Measurements from ENCODE around the gene RAD9A.

RAD9A gene

GRCh38 chr11:67356864-67357561 lies 34.8 kb upstream of the RAD9A start:
- ATAC-seq = peak; percentile 38
- TF ChIP-seq ZFP3 (CRISPR knock-in tag; IDR thresholded peaks at IDR 0.05) (no peak), ZNF70 (CRISPR knock-in tag; IDR thresholded peaks at IDR 0.05) (peak; percentile 68; the same call in 1 of the 2 replicates), RARB (CRISPR knock-in tag; IDR thresholded peaks at IDR 0.05) (no peak), ESRRG (CRISPR knock-in tag; IDR thresholded peaks at IDR 0.05) (no peak)

DNA sequence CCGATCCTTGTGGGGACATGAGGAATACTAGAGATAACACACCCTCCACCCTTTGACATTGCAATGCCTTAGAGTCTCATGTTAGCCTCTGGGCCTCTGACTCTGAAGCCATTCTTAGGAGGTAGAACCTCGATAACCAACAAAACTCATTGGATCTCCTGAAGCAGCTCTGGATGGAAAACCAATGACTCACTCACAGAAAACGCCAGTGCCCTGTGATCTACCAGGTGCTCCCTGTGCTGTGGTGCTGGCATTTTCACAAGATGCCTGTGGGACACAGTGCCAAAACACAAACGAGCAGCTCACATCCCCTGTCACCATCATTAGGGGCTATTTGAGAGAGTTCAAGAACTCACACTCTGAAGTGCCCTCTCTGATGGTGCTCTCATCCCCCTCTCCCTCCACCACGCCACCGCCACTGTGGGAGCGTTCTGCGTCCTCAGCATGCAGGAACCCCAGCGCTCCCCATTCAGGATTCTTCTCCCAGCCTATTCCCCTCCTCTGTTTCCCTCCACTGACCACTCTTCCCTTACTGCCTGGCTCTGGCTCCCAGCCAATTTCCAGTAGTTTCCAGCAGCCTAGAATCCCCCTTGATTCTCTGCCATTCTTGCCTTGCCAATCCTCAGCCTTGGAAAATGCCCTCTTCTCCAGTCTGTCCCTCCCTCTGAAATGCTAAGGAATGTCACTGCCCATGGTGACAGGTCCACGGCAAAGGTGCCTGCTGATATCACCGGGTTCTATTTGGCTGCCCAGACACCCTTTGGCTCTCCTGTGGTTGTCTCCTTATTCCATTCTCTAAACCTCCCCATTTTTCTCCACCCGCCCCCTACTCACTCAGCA lies 33.7 kb upstream of the RAD9A start:
- ATAC-seq = peak; percentile 13
- TF ChIP-seq TOX (CRISPR knock-in tag; IDR thresholded peaks at IDR 0.05; ENCODE audit: borderline replicate concordance) (no peak), ZNF70 (CRISPR knock-in tag; IDR thresholded peaks at IDR 0.05) (no peak), TCF4 (CRISPR knock-in tag; IDR thresholded peaks at IDR 0.05; ENCODE audit: borderline replicate concordance) (no peak), PPARA (CRISPR knock-in tag; IDR thresholded peaks at IDR 0.05; ENCODE audit: borderline replicate concordance) (no peak), ZFP3 (CRISPR knock-in tag; IDR thresholded peaks at IDR 0.05) (no peak), BACH2 (CRISPR knock-in tag; IDR thresholded peaks at IDR 0.05; ENCODE audit: borderline replicate concordance) (no peak), ZFP30 (CRISPR knock-in tag; IDR thresholded peaks at IDR 0.05) (no peak), ISL1 (CRISPR knock-in tag; IDR thresholded peaks at IDR 0.05) (no peak), CSDC2 (CRISPR knock-in tag; IDR thresholded peaks at IDR 0.05) (no peak)
- TF ChIP-seq, protein P1, sequence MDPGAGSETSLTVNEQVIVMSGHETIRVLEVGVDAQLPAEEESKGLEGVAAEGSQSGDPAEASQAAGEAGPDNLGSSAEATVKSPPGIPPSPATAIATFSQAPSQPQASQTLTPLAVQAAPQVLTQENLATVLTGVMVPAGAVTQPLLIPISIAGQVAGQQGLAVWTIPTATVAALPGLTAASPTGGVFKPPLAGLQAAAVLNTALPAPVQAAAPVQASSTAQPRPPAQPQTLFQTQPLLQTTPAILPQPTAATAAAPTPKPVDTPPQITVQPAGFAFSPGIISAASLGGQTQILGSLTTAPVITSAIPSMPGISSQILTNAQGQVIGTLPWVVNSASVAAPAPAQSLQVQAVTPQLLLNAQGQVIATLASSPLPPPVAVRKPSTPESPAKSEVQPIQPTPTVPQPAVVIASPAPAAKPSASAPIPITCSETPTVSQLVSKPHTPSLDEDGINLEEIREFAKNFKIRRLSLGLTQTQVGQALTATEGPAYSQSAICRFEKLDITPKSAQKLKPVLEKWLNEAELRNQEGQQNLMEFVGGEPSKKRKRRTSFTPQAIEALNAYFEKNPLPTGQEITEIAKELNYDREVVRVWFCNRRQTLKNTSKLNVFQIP (CRISPR knock-in tag; IDR thresholded peaks at IDR 0.05; ENCODE audit: borderline replicate concordance, low read depth) = no peak
- TF ChIP-seq, protein P2, sequence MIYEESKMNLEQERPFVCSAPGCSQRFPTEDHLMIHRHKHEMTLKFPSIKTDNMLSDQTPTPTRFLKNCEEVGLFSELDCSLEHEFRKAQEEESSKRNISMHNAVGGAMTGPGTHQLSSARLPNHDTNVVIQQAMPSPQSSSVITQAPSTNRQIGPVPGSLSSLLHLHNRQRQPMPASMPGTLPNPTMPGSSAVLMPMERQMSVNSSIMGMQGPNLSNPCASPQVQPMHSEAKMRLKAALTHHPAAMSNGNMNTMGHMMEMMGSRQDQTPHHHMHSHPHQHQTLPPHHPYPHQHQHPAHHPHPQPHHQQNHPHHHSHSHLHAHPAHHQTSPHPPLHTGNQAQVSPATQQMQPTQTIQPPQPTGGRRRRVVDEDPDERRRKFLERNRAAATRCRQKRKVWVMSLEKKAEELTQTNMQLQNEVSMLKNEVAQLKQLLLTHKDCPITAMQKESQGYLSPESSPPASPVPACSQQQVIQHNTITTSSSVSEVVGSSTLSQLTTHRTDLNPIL (CRISPR knock-in tag; IDR thresholded peaks at IDR 0.05; ENCODE audit: low read depth) = no peak
- TF ChIP-seq, protein P3, sequence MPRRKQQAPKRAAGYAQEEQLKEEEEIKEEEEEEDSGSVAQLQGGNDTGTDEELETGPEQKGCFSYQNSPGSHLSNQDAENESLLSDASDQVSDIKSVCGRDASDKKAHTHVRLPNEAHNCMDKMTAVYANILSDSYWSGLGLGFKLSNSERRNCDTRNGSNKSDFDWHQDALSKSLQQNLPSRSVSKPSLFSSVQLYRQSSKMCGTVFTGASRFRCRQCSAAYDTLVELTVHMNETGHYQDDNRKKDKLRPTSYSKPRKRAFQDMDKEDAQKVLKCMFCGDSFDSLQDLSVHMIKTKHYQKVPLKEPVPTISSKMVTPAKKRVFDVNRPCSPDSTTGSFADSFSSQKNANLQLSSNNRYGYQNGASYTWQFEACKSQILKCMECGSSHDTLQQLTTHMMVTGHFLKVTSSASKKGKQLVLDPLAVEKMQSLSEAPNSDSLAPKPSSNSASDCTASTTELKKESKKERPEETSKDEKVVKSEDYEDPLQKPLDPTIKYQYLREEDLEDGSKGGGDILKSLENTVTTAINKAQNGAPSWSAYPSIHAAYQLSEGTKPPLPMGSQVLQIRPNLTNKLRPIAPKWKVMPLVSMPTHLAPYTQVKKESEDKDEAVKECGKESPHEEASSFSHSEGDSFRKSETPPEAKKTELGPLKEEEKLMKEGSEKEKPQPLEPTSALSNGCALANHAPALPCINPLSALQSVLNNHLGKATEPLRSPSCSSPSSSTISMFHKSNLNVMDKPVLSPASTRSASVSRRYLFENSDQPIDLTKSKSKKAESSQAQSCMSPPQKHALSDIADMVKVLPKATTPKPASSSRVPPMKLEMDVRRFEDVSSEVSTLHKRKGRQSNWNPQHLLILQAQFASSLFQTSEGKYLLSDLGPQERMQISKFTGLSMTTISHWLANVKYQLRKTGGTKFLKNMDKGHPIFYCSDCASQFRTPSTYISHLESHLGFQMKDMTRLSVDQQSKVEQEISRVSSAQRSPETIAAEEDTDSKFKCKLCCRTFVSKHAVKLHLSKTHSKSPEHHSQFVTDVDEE (CRISPR knock-in tag; IDR thresholded peaks at IDR 0.05) = no peak

GRCh38 chr11:67364169-67364568 lies 27.6 kb upstream of the RAD9A start:
- no peak for ATAC-seq
- TF ChIP-seq RARB (CRISPR knock-in tag; IDR thresholded peaks at IDR 0.05) = no peak
- no peak for TF ChIP-seq ESRRG (CRISPR knock-in tag; IDR thresholded peaks at IDR 0.05)
- no peak for TF ChIP-seq ISL1 (CRISPR knock-in tag; IDR thresholded peaks at IDR 0.05)
- TF ChIP-seq ZNF8 (CRISPR knock-in tag; IDR thresholded peaks at IDR 0.05) = no peak
- TF ChIP-seq ZNF70 (CRISPR knock-in tag; IDR thresholded peaks at IDR 0.05) = no peak
- no peak for TF ChIP-seq PATZ1 (CRISPR knock-in tag; IDR thresholded peaks at IDR 0.05; ENCODE audit: borderline replicate concordance)
- TF ChIP-seq, protein P3 (CRISPR knock-in tag; IDR thresholded peaks at IDR 0.05) = no peak
- TF ChIP-seq CSDC2 (CRISPR knock-in tag; IDR thresholded peaks at IDR 0.05) = no peak
- no peak for TF ChIP-seq CSRNP3 (CRISPR knock-in tag; IDR thresholded peaks at IDR 0.05)
- TF ChIP-seq OSR1 (CRISPR knock-in tag; IDR thresholded peaks at IDR 0.05) = no peak
- TF ChIP-seq, protein P2 (CRISPR knock-in tag; IDR thresholded peaks at IDR 0.05; ENCODE audit: low read depth) = no peak
- no peak for TF ChIP-seq ARNTL (CRISPR knock-in tag; IDR thresholded peaks at IDR 0.05; ENCODE audit: borderline replicate concordance, low read depth)
- no peak for TF ChIP-seq BACH2 (CRISPR knock-in tag; IDR thresholded peaks at IDR 0.05; ENCODE audit: borderline replicate concordance)
- TF ChIP-seq ZNF565 (CRISPR knock-in tag; conservative IDR thresholded peaks at IDR 0.05; ENCODE audit: low read depth) = no peak
- TF ChIP-seq ZFP30 (CRISPR knock-in tag; IDR thresholded peaks at IDR 0.05) = no peak
- TF ChIP-seq SNAI2 (CRISPR knock-in tag; IDR thresholded peaks at IDR 0.05) = no peak
- no peak for TF ChIP-seq ZFP3 (CRISPR knock-in tag; IDR thresholded peaks at IDR 0.05)
